CD4-positive, alpha-beta T cell treated with Interleukin-1 beta for 1 hour (primary cell): ENCODE data around the gene CCN6.
A peak's percentile ranks its signal among the peaks of the same experiment; 100 is the strongest.
"Not testable (repeated sequence)": the region's sequence is repeated elsewhere in the genome, so short reads cannot be mapped to it uniquely, and the experiment has no call there.

Experiments
- DNase-seq, 2 donors: peaks; one replicate each; pipeline ENCODE4 v3.0.0-alpha.2; 2020 to 2022

Gene CCN6

DNA sequence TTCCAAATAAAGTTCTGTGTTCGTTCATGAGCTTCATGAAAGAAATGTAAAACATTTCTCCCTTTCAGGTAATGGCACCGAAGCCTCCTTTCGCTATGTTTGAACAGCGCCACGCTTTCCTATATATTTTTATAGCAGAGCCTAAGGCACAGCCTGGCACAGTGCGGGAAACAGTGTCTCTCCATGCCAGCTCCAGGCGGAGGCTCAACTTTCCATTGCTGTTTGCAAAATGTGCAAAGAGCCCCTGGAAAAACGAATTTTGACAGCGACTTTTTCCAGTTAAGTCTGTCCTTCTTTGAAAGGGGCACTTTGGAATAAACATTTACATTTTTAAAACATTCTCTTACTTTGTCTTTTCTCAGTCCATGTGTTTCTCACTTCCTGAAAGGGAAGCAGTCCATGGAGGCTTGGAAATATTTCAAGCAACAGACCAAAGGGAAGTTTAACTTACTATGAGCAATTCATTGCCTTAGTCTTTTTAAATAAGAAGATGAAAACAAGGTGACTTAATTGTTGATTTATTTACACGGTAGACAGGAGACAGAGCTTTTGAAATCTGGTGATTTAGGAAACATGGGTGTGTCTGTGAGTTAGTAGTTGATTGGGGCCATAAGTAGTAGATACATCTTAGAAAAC is 769 bp downstream of the CCN6 start:
- no peak for DNase-seq

DNA sequence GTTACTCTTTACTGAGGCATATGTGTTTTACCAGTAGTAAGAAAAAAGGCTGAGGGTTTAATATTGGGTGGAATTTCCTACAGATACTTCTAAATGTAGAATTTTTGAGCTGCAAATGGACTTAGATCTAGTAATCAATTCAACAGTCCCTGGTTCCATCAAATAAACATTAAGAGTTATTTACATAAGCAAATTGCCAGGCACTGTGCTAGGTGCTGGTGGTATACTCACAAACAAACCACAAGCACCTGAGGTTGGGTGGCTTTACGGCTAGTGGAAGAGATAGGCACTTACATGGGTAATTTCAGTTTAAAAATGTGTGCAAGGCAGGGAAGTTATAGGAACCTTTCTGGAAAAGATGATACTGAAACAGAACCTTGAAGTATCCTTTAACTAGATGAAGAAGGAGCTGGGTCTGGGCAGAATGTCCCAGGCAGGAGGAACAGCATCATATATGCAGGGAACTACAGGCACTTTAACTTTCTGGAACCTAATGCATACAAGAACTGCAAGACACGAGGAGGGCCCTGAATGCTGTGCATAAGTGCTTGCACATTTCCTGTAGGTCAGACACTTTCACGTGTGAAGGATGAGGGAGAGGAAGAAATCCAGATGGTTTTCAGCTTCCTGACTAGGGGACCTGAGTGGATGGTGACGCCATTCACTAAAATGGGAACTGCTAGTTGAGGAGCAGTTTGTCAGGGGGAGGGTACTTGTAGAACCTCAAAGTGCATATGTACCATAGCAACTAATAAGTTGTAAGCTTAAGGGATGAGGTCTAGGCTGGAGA is 4.5 kb downstream of the CCN6 start:
- no peak for DNase-seq

DNA sequence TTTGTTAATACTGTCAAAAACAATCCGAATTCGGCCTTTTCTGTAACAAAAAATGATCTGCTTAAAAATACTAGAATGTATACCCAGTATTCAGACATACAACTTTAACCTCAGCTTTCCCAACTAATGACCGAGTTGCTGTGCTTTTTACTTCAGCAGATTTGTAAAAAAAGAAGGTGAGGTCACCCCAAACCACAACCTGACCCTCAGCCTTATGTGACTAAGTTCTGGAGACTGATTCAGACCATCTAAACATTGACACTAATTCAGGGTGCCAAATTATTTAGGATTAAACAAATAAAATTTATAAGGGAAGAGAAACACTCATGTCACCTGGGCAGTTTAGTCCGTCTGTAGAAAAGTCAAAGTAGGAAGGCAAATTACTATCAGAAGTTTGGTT is 7.7 kb downstream of the CCN6 start:
- DNase-seq: no peak

DNA sequence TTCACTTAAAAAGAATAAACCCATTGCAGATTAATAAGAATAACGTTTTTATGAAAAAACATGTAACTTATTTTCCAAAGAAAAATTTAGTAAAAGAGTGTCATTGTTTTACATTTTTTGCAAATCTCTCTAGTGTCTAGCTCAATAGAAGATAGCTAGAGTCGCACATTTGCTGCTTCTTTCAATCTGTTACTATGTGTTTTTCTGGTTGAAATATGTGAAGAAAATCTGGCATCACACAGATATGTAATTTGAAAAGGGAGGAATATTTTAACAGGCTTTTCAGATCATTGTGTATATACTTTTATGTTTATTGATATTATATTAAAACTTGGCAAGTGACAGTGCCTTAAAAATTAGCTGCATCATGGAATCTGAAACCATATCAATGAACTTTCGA is 9.1 kb downstream of the CCN6 start:
- DNase-seq: no peak

DNA sequence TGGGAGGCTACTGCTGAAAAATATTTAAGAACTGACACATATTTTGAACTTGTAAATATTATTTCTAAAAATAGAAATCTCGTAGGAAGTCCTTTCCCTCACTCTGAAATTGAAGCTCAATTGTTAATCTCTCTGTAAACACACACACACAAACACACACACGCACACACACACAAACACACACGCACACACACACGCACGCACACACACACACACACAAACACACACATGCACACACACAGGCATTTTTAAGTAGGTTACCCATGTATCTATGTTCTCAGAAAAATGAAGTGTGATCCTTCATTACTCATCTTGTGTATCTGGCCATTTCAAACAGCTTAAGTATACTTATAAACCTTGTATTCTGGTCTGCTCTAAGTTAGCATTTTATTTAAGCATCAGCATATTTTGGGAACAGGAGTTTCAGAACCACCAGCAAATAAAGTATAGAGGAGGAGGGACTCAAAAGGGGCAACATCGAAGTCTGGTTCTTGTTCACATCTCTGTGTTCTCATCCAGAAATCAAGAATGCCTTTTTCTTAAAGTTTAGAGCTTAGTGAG is 11.6 kb downstream of the CCN6 start:
- DNase-seq: no peak

DNA sequence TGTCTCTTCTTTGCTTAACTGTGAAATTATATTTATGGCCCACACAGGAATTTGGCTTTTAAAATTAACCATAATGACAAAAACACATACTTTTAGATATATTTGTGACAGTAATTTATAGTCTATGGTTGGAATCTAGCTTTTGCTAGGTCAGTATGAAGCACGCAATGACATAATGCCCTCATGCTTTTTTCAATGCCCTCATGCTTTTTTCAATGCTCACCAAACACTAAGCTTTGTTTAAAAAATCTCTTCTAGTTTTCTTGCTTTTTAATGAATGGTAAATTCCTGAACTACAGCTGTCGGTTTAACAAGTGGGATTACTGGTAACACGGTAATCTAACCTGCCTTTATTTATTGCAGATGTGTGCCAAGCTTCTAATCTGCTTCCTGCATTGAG is 12.7 kb downstream of the CCN6 start:
- no peak for DNase-seq

DNA sequence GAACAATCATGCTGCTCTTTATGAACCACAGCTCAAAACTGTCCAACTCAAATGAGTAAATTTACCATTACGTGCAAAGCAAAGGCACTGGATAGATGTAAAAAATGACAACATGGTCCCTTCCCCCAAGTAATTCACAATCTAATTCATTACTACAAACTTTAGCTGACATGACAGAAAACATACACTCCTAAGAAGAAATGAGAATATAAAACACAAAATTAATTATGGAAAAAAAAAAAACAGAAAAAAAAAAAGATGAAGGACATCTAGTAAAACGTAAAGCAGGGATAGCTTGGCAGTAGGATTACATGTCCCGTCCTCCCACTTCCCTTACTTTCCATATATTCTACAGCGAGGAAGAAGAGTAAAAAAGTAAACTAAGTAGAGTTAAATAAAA is 27.7 kb downstream of the CCN6 start:
- no peak for DNase-seq

DNA sequence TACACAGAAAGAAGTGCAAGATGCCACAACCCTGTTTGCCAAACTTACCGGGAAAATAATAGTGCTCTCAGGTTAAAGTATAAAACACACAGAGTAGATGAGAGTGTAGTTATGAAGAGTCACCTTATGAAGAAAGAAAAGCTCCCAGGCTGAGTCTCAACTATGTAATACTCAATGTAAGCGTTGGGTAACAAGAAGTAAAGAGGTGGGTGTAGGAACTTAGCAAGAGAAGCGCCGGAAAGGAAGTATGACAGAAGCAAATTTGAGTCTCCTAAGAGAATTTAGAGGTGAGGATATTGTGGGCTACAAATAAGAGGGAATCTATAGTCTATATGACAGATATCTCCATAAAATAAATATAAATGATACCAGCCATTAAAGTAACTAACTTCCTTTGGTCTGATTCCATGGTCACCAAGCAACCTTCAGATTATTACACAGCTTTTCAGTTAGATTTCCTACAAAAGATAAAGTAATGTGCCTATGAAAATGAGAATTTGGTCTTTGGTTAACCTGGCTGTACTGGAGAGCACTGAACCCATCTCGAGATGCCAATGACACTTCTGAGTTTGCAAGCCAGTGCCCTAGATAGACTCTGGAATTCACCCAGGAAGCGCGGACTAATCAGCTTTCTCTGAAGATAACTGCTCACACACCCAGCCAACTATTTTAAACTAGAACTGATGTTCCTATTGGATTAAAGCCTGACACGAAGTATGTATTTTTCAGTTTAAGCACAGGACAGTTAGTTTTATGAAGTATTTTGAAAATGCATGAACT is 31.6 kb downstream of the CCN6 start:
- no peak for DNase-seq

DNA sequence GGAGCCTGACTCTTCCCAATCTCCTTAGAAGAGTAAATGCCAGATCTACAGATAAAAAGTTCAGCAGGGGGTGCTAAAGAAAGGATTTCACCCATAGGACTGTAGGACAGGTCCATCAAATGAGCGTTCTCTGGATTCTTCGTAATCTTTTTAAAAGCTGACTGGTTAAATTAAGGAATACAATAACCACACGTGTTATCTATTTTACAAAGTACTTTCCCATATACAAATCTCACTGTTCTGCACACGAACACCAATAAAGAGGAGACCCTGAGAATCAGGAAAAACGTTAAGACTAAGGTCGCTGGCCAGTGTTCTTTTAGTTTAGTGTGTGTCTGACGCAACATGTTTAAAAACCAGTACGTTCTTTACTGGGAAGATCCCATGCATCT is 32.8 kb downstream of the CCN6 start:
- no peak for DNase-seq

DNA sequence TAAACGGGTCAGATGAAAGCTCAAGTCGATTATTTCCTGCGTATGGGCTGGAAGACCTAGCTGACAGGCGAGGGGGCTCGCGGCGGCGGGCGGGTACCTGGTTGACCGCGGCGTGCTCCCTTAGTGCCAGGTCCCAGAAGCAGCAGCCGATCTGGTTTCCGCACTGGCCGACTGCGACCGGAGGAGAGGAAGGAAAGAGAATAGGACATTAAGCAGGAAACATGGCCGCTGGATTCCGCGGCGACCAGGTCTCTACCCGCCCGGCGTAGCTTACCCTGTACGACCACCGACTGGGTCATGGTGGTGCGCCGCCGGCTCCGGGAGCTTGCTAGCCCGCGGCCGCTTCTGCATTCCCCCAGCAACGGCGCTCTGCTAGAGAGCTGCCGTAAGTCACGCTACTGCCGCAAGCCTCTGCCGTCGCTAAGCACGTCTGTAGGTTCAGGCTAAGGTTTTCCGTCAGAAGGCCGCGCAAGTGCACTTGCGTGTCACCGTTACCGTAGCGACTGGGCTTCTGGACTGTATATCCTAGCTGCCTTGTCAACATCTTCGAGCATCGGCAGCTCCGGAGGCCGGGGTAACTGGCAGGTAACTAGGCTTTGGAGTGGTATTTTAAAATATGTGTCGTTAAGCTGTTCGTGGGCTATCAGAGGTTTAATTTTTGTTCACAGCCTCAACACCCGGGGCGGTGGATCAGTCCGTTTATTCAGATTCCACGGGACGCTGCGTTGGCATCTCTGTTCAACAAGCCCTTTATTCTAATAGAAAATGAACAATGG is 33.4 kb downstream of the CCN6 start, which contains the start of the genes FAM229B and TUBE1:
FAM229B (plus strand) TSS at position 456 of the 776 bp plus-strand sequence. CDS start 11,693 bp downstream, outside the sequence.
TUBE1 (minus strand) TSS at position 347 of the 776 bp plus-strand sequence; CDS start at position 299, 48 bp downstream.
- DNase-seq: peak; percentile 93 to 96

DNA sequence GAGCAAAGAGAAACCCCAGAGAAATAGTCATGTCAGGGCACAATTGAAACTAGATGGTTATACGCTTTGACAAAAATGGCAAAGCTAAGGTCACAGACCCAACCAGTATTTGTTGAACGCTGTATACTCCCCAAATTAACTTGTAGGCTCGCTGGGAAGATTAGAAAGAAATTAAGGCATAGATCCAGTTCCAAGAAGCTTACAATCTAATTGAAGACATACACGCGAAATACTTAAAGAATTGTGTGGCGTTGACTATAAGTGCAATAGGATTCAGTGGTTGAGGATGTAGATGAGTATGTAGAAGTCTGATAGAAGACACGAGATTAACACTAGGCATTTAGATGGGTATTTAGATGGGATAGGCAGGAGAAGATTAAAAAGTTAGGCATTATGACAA is 34.0 kb downstream of the CCN6 start:
- no peak for DNase-seq

DNA sequence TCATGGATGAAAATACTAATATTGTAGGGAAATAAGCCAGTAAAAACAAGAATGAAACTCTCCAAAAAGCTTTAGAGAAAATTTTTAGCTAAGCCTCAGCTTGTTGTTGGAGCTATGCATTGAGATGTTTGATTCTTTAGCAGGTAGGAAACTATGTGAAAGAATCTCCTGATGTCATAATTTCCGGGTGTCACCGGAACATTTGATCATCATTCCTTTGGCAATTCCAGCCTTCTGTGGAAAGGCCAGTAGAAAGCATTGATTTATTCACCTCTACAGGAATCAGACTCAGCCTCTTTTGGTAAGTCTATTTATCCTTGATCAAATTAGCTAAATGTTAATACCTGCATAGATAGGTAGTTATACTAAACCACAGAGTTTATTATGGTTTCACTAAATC is 43.0 kb downstream of the CCN6 start:
- no peak for DNase-seq

DNA sequence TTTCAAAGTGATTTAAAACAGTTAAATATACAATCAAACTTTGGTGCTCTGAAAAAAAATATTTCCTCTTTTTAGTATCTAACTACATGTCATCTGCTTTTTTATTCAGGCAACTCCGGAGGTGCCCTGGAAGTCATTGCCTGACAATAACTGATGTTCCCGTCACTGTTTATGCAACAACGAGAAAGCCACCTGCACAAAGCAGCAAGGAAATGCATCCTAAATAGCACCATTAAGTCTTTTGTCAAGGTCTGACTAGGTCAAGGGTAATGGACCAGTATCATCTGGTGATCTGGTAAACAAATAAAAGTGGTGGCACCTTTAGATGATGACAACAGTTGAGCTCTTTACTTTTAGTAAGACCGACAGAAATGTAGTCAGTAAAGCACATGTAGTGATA is 46.7 kb downstream of the CCN6 start:
- DNase-seq: no peak

DNA sequence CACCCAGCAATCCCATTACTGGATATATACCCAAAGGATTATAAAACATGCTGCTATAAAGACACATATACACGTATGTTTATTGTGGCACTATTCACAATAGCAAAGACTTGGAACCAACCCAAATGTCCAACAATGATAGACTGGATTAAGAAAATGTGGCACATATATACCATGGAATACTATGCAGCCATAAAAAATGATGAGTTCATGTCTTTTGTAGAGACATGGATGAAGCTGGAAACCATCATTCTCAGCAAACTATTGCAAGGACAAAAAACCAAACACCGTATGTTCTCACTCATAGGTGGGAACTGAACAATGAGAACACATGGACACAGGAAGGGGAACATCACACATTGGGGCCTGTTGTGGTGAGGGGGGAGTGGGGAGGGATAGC is 52.1 kb downstream of the CCN6 start:
- DNase-seq: not testable (repeated sequence)

DNA sequence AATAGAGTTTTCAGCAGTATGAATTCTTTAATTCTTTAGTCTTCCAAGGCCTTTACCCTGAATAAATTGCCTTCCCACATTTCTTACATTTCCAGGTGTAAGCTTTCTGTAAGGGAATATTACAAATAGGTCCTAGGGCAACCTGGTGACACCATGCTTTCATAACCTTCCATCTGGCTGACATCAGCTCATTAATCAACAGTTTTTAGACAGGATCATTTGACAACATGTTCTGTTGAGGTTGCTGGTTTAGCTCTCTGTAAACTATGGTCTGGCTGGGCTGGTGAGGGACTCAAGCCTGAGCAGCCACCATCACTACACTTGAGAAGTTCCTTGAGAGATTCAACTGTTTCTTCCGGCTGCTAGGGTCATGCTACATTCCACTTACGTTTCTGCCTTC is 52.7 kb downstream of the CCN6 start:
- no peak for DNase-seq

DNA sequence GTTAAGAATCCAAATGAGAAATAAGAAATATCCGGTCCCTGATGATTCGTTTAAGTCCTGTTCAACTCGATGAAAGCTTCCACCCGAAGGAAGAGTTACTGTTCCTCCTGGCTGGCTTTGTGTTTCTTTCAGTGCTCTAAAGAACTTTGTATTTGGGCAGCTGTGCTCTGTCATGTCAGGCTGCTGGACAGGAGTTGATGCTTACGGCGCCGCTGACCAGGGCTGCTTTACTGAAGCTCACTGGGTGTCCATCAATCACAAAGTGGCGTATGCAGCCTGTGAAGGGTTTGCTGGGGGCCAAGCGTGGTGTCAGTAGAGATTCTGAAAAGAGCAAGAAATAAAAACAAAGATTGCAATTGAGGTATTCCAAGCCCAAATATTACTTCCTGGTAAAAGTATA is 55.4 kb downstream of the CCN6 start:
- DNase-seq: no peak

DNA sequence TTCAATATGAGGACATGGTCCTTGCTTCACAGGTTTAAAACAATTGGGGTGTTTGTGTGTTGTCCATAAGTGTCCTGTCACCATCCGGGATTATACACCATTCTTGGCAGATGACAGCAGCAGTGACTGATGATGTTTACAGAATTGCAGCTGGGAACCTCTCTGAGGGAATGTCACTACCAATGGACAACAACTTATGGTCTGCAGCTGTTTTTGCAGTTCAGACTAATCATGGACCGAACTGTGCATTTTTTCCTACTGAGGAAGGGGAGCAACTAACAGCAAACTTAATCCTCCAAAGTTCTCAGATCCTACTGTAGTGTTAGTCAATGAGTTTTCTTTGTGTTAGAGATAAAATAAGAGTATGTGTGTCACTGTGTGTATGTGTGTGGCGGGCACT is 59.5 kb downstream of the CCN6 start:
- no peak for DNase-seq

DNA sequence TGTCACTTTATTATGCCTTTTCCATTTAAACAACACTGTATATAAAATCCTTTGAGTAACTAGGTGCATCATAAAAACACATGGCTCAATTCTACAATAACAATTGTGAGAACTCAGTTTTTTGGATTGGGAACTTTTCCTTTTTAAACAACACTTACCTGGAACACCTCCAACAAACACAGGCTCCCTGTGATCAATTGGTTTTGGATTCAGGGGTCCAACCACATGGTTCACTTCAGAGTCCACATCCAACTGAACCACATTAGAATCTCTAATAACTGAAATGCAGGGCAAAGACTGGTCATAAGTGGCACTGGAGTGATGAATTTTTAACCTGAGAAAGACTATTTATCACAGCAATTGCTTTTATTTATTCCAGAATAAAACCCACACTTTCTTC is 60.0 kb downstream of the CCN6 start:
- no peak for DNase-seq

DNA sequence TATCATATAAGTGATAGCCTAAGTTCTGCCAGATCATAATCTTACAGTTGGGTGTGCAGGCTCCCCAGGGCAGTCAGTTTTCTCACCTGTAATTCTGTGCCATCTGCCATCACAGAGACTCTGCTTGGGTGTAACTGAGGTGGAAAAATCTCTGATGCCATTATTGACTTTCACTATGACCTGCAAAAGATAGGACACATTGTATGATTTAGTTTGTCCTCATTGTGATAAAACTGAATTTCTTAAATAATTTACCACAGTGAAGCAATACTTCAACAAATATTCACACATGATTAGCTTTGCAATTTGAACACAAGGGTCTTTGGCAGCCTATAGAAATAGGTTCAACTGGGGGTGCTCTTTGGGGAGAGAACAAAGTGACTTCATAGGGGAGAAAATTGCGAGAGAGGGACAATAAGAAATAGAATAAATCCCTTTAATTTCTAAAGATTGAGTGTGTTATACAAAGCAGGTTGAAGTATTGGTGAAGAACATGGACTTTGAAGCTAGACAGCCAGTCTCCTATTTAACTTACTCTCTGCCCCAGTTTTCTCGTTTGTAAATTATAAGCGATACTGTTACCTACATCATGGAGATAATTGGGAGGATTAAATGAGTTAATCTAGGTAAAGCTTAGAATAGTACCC is 60.8 kb downstream of the CCN6 start:
- no peak for DNase-seq

DNA sequence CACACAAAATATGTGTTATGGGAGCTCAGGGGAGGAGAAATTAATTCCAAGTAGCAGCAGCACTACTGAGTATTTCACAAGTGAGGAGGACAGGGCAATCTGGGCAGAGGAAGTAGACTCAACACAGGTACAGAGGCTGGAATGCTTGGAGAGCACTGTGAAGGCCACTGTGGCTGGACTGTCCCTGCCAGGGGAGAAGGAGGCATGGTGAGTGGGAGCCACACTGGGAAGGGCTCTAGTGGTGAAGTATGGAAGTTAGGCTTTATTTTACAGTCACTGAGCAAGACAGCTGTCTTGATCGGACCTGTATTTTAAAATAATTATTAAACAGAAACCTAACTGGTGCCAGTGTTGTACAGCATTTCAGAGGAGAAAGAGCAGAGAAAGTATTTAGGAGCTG is 62.3 kb downstream of the CCN6 start:
- DNase-seq: no peak

DNA sequence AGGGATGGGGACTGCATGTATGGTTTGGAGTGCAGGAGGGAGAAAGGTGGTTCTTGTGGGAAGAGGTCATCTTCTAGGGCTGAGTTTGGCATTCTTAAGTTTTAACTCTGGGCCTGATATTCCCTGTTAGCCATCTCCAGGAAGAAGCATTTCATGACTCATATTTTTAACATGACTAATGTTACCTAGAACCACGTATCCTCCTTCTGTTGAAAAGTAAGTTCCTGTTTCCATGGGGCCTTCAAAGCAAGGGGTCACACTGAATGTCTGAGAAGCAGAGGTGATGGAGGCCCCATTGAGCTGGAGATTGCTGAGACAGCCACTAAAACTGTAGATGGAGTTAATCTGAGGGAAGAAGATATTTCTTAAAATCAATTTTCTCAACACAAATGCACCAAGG is 63.6 kb downstream of the CCN6 start:
- no peak for DNase-seq

DNA sequence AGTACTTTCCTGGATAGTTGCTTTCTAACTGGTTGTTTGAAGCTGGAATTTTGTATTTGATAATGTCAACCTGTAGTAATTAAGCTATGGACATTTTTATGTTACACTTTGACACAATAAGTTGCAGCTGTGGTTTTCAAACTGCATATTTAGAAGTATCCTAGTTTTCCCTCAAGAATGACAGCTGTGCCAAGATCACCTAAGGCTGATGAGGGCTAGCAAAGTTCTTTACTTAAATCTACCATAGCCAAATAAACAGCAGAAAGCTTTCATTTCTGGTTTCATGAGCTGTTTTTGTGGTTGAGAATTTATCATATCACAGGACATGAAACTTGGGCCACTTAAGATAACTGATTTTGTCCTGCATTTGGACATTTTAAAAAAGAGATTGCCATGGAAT is 64.1 kb downstream of the CCN6 start:
- no peak for DNase-seq
